ENCODE measurements around the gene CCT5. TPM values are rescaled to one million over a fixed set of nuclear protein-coding genes. Genes with fewer than 3 reads are reported as not detected.
A peak's percentile ranks its signal among the peaks of the same experiment; 100 is the strongest.

CCT5 gene
- total RNA-seq, 1 experiment from 2014 or later = 532 TPM

DNA sequence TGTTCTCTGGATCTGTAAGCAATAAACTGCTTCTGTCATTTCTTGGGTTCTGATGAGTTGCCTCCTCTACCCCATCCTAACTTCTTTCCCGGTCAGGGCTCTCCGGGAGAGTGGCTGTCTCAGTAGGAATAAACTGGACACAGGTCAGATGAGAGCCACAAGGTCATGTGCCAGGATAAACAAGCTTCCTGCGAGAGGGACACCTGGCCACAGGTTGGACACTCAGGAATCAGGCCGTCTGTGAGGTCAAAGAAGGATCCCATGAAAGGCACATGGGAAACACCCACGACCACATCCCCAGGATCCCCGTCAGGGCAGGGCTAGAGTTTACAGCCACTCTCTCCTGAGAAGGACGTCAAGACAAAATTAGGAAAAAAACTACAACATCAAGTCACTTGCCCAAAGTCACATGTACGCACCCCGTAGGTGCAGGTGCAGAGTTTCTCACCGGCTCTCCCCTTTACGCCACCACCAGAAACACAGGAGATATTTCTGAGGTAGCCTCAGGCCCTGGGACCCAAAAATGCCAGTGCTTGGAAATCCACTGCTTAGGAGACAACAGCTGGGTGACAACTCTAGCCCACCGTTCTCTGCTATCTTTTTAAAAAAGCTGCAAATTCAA is 28.7 kb downstream of the CCT5 start:
- H2BK15ac ChIP-seq (ENCODE audit: low read depth, low read length) = no peak overlapping the region
- H2BK12ac ChIP-seq (ENCODE audit: insufficient read length, low read depth, low read length) = no peak overlapping the region
- no peak overlapping the region for H4K5ac ChIP-seq (ENCODE audit: insufficient read length, low read depth, low read length)
- Mint-ChIP-seq H3K9me3 (no peaks in the 10 kb centered on the region), H3K27ac (peak overlapping the region; percentile 0 to 41 (median 12); a peak in 1 of 7 replicates), H3K4me3 (no peak overlapping the region), H3K4me1 (peaks cover 18 to 21% of the 10 kb centered on the region in 2 experiments), H3K36me3 (ENCODE audit: insufficient read depth in 1 of 3, low read depth in 3 of 3) (no peaks in the 10 kb centered on the region; a peak in 1 of 7 replicates), H3K27me3 (ENCODE audit: low read depth) (no peaks in the 10 kb centered on the region)
- no peak overlapping the region for H3K27ac ChIP-seq (ENCODE audit: insufficient read length, low read depth, low read length)
- no peak for DNase-seq
- H3K9ac ChIP-seq (ENCODE audit: extremely low read depth, insufficient read length, low read length) = no peak overlapping the region
- H3K4me1 ChIP-seq (ENCODE audit: insufficient read depth, low read length) = peaks cover 2% of the 10 kb centered on the region; the same call in 1 of the 2 replicates
- H3K9me3 ChIP-seq (ENCODE audit: control insufficient read depth, low read depth, low read length) = no peaks in the 10 kb centered on the region
- no peak overlapping the region for H3K56ac ChIP-seq (ENCODE audit: insufficient read length, low read depth, low read length)
- no peak overlapping the region for H3K23ac ChIP-seq (ENCODE audit: insufficient read length, low read depth, low read length)
- no peak overlapping the region for H2BK120ac ChIP-seq (ENCODE audit: low read depth, low read length, poor library complexity, severe bottlenecking)
- H2AFZ ChIP-seq (ENCODE audit: low read length) = no peak overlapping the region
- no peak overlapping the region for H3K18ac ChIP-seq (ENCODE audit: insufficient read length, low read depth, low read length)
- H2BK20ac ChIP-seq (ENCODE audit: low read depth, low read length, poor library complexity, severe bottlenecking) = no peak overlapping the region
- no peak overlapping the region for H4K8ac ChIP-seq (replicated peaks; ENCODE audit: insufficient read length, low read depth, low read length)
- no peak overlapping the region for H4K91ac ChIP-seq (ENCODE audit: insufficient read length, low read depth, low read length)
- H2BK5ac ChIP-seq (ENCODE audit: insufficient read length, low read length) = no peak overlapping the region
- no peaks in the 10 kb centered on the region for H3K79me1 ChIP-seq (ENCODE audit: insufficient read depth, low read depth, low read length, poor library complexity, severe bottlenecking)
- no peak overlapping the region for H3K14ac ChIP-seq (ENCODE audit: insufficient read depth, low read length)
- TF ChIP-seq, protein P1, sequence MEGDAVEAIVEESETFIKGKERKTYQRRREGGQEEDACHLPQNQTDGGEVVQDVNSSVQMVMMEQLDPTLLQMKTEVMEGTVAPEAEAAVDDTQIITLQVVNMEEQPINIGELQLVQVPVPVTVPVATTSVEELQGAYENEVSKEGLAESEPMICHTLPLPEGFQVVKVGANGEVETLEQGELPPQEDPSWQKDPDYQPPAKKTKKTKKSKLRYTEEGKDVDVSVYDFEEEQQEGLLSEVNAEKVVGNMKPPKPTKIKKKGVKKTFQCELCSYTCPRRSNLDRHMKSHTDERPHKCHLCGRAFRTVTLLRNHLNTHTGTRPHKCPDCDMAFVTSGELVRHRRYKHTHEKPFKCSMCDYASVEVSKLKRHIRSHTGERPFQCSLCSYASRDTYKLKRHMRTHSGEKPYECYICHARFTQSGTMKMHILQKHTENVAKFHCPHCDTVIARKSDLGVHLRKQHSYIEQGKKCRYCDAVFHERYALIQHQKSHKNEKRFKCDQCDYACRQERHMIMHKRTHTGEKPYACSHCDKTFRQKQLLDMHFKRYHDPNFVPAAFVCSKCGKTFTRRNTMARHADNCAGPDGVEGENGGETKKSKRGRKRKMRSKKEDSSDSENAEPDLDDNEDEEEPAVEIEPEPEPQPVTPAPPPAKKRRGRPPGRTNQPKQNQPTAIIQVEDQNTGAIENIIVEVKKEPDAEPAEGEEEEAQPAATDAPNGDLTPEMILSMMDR (conservative IDR thresholded peaks at IDR 0.05) = no peak
- no peak overlapping the region for H3T11ph ChIP-seq (ENCODE audit: low read length)
- WGBS (ENCODE audit: extremely low coverage, insufficient read length, low lambda C conversion rate) = no CpG with 5 or more reads among the region's 12 CpGs
- H3K4me2 ChIP-seq (ENCODE audit: insufficient read depth, insufficient read length, low read length) = no peak overlapping the region
- H3K27me3 ChIP-seq (ENCODE audit: insufficient read depth, low read length) = no peaks in the 10 kb centered on the region
- H3K4ac ChIP-seq (ENCODE audit: low read depth, low read length) = no peak overlapping the region
- H3K23me2 ChIP-seq (ENCODE audit: insufficient read length, low read depth, low read length, poor library complexity, severe bottlenecking) = no peaks in the 10 kb centered on the region
- H3K79me2 ChIP-seq (ENCODE audit: insufficient read depth, low read length) = no peaks in the 10 kb centered on the region
- H4K20me1 ChIP-seq (ENCODE audit: control insufficient read depth, insufficient read depth, insufficient read length) = no peaks in the 10 kb centered on the region
- no peak overlapping the region for H2AK5ac ChIP-seq (ENCODE audit: insufficient read length, low read length)

Measured in H9 (cell line).